Activated B cell treated with CpG ODN at 0.5 μM for 24 hours (primary cell): ENCODE results near the gene TSNAXIP1. TPM values are rescaled to one million over a fixed set of nuclear protein-coding genes. Genes with fewer than 3 reads are reported as not detected.

Source experiments
- ATAC-seq: fragments of 200-7000 bp; cut with Tn5 transposase; one replicate; pipeline ENCODE4 v1.10.0; 2021; ENCODE audit warnings: low read depth, mild to moderate bottlenecking, moderate library complexity
- CTCF ChIA-PET: fragments of 350-600 bp; sonication (Branson Sonifier 250); formaldehyde crosslinking; loops from one replicate; lab custom pipeline; 2021; ENCODE audit warnings: antibody characterized with exemption; lab: Charles Lee
- POLR2A ChIA-PET: fragments of 350-600 bp; sonication (Branson Sonifier 250); formaldehyde crosslinking; loops from one replicate; lab custom pipeline; 2021; ENCODE audit warnings: antibody characterized with exemption; lab: Charles Lee
- DNase-seq: peaks from one replicate; pipeline ENCODE4 v3.0.0; 2022
- H3K27ac Mint-ChIP-seq: one replicate; pipeline ENCODE4 v1.8.0; 2020; ENCODE audit warnings: mixed read lengths
- H3K27me3 Mint-ChIP-seq: one replicate; pipeline ENCODE4 v1.8.0; 2021; ENCODE audit warnings: mixed read lengths
- H3K36me3 Mint-ChIP-seq: one replicate; pipeline ENCODE4 v1.8.0; 2021; ENCODE audit warnings: low read depth, mixed read lengths
- H3K4me1 Mint-ChIP-seq: one replicate; pipeline ENCODE4 v1.8.0; 2021; ENCODE audit warnings: mixed read lengths
- H3K4me3 Mint-ChIP-seq: one replicate; pipeline ENCODE4 v1.8.0; 2020; ENCODE audit warnings: mild to moderate bottlenecking, mixed read lengths
- H3K9me3 Mint-ChIP-seq: one replicate; pipeline ENCODE4 v1.8.0; 2020; ENCODE audit warnings: mixed read lengths
- CTCF ChIP-seq: fragments of 200-600 bp; IDR thresholded peaks from one replicate; pipeline ENCODE4 v1.8.0; 2022; ENCODE audit warnings: antibody characterized with exemption, mild to moderate bottlenecking
- intact Hi-C: fragments of 100-400 bp; cut with micrococcal nuclease; formaldehyde crosslinking; loops from one replicate; pipeline ENCODE4 v1.15.1; 2024
- total RNA-seq: library from RNA; stranded (reverse); gene quantifications from 2 replicates; pipeline ENCODE4 v1.2.3, GENCODE V29; 2022

TSNAXIP1 gene
- total RNA-seq, 1 donor from 2014 or later, result 1.9 TPM

- Mint-ChIP-seq H3K27ac (no peak overlapping the region), H3K4me3 (no peak overlapping the region), H3K36me3 (peaks cover 14% of the 10 kb centered on the region), H3K27me3 (no peaks in the 10 kb centered on the region), H3K9me3 (no peaks in the 10 kb centered on the region), H3K4me1 (peaks cover 16% of the 10 kb centered on the region)
- CTCF ChIA-PET, result interaction anchor here (0.6 kb wide), 1 partner anchor 1848 kb away, joined by 3 read pairs; no protein-coding TSS in a partner anchor
- no peak for TF ChIP-seq CTCF
- ATAC-seq (no peak), DNase-seq (no peak)
- POLR2A ChIA-PET, result no interaction called here
- intact Hi-C loops, result no loop called here
Observed at GRCh38 chr16:67855789-67856188, 49.1 kb downstream of the TSNAXIP1 start.

GRCh38 chr16:67856927-67857546 lies 50.3 kb downstream of the TSNAXIP1 start:
- TF ChIP-seq CTCF, result no peak
- H3K27me3 Mint-ChIP-seq, result no peaks in the 10 kb centered on the region
- H3K9me3 Mint-ChIP-seq, result no peaks in the 10 kb centered on the region
- no peak for DNase-seq
- H3K27ac Mint-ChIP-seq, result no peak overlapping the region
- H3K4me1 Mint-ChIP-seq, result peaks cover 16% of the 10 kb centered on the region
- intact Hi-C loops, result no loop called here
- POLR2A ChIA-PET, result no interaction called here
- CTCF ChIA-PET, result interaction anchor here (1.1 kb wide), 1 partner anchor 27 kb away, joined by 3 read pairs; no protein-coding TSS in a partner anchor
- H3K36me3 Mint-ChIP-seq, result peaks cover 21% of the 10 kb centered on the region
- no peak overlapping the region for H3K4me3 Mint-ChIP-seq
- ATAC-seq, result no peak

GRCh38 chr16:67857547-67858233 lies 51.0 kb downstream of the TSNAXIP1 start:
- no peak for TF ChIP-seq CTCF
- H3K4me3 Mint-ChIP-seq, result no peak overlapping the region
- ATAC-seq (no peak), DNase-seq (no peak)
- no peaks in the 10 kb centered on the region for H3K9me3 Mint-ChIP-seq
- POLR2A ChIA-PET, result interaction anchor here (0.6 kb wide), 1 partner anchor 386 kb away, joined by 4 read pairs; no protein-coding TSS in a partner anchor
- H3K36me3 Mint-ChIP-seq, result peaks cover 21% of the 10 kb centered on the region
- H3K27ac Mint-ChIP-seq, result peak overlapping the region; percentile 13
- H3K27me3 Mint-ChIP-seq, result no peaks in the 10 kb centered on the region
- H3K4me1 Mint-ChIP-seq, result peaks cover 16% of the 10 kb centered on the region
- CTCF ChIA-PET, result interaction anchor here (1.1 kb wide), 1 partner anchor 26 kb away, joined by 3 read pairs; no protein-coding TSS in a partner anchor
- intact Hi-C loops, result no loop called here

GRCh38 chr16:67858500-67858899 lies 51.8 kb downstream of the TSNAXIP1 start:
- peaks cover 16% of the 10 kb centered on the region for H3K4me1 Mint-ChIP-seq
- H3K27ac Mint-ChIP-seq, result peak overlapping the region; percentile 13
- DNase-seq, result no peak
- ChIA-PET CTCF (no interaction called here), POLR2A (no interaction called here)
- peaks cover 21% of the 10 kb centered on the region for H3K36me3 Mint-ChIP-seq
- H3K9me3 Mint-ChIP-seq, result no peaks in the 10 kb centered on the region
- ATAC-seq, result no peak
- no peaks in the 10 kb centered on the region for H3K27me3 Mint-ChIP-seq
- TF ChIP-seq CTCF, result no peak
- H3K4me3 Mint-ChIP-seq, result no peak overlapping the region
- intact Hi-C loops, result no loop called here
